Chondrocyte (in vitro differentiated cells): Measurements from ENCODE around the gene NPY4R. TPM values are rescaled to one million over a fixed set of nuclear protein-coding genes. Genes with fewer than 3 reads are reported as not detected.
"Not testable (repeated sequence)": the region's sequence is repeated elsewhere in the genome, so short reads cannot be mapped to it uniquely, and the experiment has no call there.

Experiments
- DNase-seq: peaks from one replicate; pipeline ENCODE4 v3.0.0; 2021; ENCODE audit warnings: mixed read lengths, low spot score
- H3K27ac Mint-ChIP-seq: one replicate; pipeline ENCODE4 v1.8.0; 2021; ENCODE audit warnings: mild to moderate bottlenecking, moderate library complexity, mixed read lengths; ENCODE audit not compliant: unreplicated experiment
- H3K27me3 Mint-ChIP-seq: 2 replicates; pipeline ENCODE4 v1.8.0; 2021; ENCODE audit warnings: low read depth, mixed read lengths
- H3K36me3 Mint-ChIP-seq: 2 replicates; pipeline ENCODE4 v1.8.0; 2021; ENCODE audit warnings: low read depth, mixed read lengths
- H3K4me1 Mint-ChIP-seq: 2 replicates; pipeline ENCODE4 v1.8.0; 2021; ENCODE audit warnings: low read depth, mild to moderate bottlenecking, mixed read lengths
- H3K4me3 Mint-ChIP-seq: one replicate; pipeline ENCODE4 v1.8.0; 2021; ENCODE audit warnings: mild to moderate bottlenecking, moderate library complexity, mixed read lengths; ENCODE audit not compliant: unreplicated experiment
- H3K9me3 Mint-ChIP-seq: 2 replicates; pipeline ENCODE4 v1.8.0; 2021; ENCODE audit warnings: low read depth, mixed read lengths
- long read RNA-seq: library from polyadenylated mRNA; stranded (forward); transcript quantifications from one replicate; pipeline ENCODE4 v2.0.0, GENCODE V29; 2021
- total RNA-seq: library from RNA; stranded (reverse); gene quantifications from 3 replicates; pipeline ENCODE4 v1.2.1, GENCODE V29; 2021
- TF ChIP-seq, protein P1 (sequence below): fragments of 200-600 bp; sonication (generic); IDR thresholded peaks from 2 replicates; pipeline ENCODE4 v1.5.0; 2021; ENCODE audit warnings: antibody characterized with exemption, mild to moderate bottlenecking, moderate library complexity

NPY4R gene, protein sequence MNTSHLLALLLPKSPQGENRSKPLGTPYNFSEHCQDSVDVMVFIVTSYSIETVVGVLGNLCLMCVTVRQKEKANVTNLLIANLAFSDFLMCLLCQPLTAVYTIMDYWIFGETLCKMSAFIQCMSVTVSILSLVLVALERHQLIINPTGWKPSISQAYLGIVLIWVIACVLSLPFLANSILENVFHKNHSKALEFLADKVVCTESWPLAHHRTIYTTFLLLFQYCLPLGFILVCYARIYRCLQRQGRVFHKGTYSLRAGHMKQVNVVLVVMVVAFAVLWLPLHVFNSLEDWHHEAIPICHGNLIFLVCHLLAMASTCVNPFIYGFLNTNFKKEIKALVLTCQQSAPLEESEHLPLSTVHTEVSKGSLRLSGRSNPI
- total RNA-seq, result 0.30 to 0.53 TPM in 2 of 3 replicates, not detected in the other
- long read RNA-seq, result 0 reads

DNA sequence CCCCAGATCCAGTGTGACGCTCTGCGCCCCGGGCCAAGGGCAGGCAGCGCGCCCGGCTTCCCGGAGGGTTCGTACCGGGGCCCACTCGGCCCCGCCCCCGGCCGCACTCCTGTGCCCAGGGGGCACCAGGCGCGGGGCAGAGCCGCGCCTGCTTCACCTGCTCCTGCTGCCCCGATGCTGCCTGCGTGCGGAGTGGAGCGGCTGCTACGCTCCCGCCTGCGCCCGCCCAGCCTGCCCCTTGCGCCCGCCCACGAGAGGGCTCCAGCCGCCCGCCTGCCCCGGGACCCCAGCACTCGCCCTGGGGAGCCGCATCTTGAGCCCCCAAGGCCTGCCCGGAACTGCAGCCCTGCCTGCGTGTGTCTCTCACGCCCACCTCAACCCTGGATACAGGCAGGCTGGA lies at the start of gene NPY4R:
NPY4R (minus strand) TSS at position 194 of the 400 bp plus-strand sequence. CDS start 3,323 bp downstream, outside the sequence.
- not testable (repeated sequence) for H3K27me3 Mint-ChIP-seq, H3K9me3 Mint-ChIP-seq, H3K4me1 Mint-ChIP-seq, H3K4me3 Mint-ChIP-seq, H3K27ac Mint-ChIP-seq, H3K36me3 Mint-ChIP-seq
- peak; percentile 79 for DNase-seq

DNA sequence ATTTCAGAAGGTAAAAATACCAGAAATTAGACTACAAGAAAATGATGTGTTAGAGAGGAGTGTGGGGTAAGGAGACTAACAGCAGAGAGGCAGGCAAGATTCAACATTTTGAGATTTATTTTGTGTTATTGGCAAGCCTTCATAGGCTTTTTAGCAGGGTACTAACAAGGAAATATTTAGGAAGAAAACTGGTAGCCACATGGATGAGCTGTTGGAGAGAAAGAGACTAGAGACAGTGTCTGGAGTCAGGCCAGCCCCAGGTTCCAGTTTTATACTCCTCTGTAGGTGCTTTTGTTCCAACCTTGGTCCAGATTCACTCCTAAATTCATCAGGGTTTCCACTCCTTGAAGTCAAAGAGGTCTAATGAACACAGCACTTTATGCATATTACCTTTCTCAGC lies 49.6 kb upstream of the NPY4R start:
- H3K27ac Mint-ChIP-seq, result no peak overlapping the region
- no peaks in the 10 kb centered on the region for H3K9me3 Mint-ChIP-seq
- peaks cover 10% of the 10 kb centered on the region for H3K4me1 Mint-ChIP-seq
- no peaks in the 10 kb centered on the region for H3K36me3 Mint-ChIP-seq
- no peak overlapping the region for H3K4me3 Mint-ChIP-seq
- TF ChIP-seq, protein P1, sequence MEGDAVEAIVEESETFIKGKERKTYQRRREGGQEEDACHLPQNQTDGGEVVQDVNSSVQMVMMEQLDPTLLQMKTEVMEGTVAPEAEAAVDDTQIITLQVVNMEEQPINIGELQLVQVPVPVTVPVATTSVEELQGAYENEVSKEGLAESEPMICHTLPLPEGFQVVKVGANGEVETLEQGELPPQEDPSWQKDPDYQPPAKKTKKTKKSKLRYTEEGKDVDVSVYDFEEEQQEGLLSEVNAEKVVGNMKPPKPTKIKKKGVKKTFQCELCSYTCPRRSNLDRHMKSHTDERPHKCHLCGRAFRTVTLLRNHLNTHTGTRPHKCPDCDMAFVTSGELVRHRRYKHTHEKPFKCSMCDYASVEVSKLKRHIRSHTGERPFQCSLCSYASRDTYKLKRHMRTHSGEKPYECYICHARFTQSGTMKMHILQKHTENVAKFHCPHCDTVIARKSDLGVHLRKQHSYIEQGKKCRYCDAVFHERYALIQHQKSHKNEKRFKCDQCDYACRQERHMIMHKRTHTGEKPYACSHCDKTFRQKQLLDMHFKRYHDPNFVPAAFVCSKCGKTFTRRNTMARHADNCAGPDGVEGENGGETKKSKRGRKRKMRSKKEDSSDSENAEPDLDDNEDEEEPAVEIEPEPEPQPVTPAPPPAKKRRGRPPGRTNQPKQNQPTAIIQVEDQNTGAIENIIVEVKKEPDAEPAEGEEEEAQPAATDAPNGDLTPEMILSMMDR, result no peak
- no peaks in the 10 kb centered on the region for H3K27me3 Mint-ChIP-seq
- no peak for DNase-seq

DNA sequence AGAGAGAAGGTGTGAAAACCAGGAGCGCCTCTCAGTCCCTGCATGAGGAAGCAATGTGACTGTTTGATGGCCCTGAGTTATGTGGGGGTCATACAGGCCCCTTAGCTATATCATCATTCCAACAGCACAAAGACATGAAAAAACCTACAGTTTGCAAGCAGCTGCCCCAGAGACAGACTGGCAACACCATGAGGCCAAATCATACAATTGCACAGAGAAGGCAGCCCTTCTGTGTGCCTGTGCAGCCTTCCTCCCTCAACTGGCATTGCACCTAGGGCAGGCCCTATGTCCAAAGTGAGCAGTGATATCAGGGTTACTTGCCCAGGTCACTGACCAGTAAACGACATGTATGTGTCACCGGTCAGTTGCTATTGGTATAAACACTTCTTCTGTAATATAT lies 49.1 kb upstream of the NPY4R start:
- peak; percentile 59 for DNase-seq
- H3K27ac Mint-ChIP-seq, result no peak overlapping the region
- no peak overlapping the region for H3K4me3 Mint-ChIP-seq
- TF ChIP-seq, protein P1, result no peak
- H3K4me1 Mint-ChIP-seq, result peaks cover 10% of the 10 kb centered on the region
- no peaks in the 10 kb centered on the region for H3K9me3 Mint-ChIP-seq
- no peaks in the 10 kb centered on the region for H3K36me3 Mint-ChIP-seq
- H3K27me3 Mint-ChIP-seq, result no peaks in the 10 kb centered on the region

GRCh38 chr10:46514431-46514861 lies 48.7 kb upstream of the NPY4R start:
- Mint-ChIP-seq H3K36me3 (no peaks in the 10 kb centered on the region), H3K4me1 (peaks cover 10% of the 10 kb centered on the region), H3K4me3 (no peak overlapping the region), H3K9me3 (no peaks in the 10 kb centered on the region), H3K27me3 (no peaks in the 10 kb centered on the region), H3K27ac (no peak overlapping the region)
- TF ChIP-seq, protein P1, result no peak
- DNase-seq, result peak; percentile 72

GRCh38 chr10:46513333-46513732 lies 47.6 kb upstream of the NPY4R start:
- H3K9me3 Mint-ChIP-seq, H3K27ac Mint-ChIP-seq, H3K36me3 Mint-ChIP-seq, H3K4me3 Mint-ChIP-seq, DNase-seq, H3K27me3 Mint-ChIP-seq, H3K4me1 Mint-ChIP-seq: not testable (repeated sequence)

DNA sequence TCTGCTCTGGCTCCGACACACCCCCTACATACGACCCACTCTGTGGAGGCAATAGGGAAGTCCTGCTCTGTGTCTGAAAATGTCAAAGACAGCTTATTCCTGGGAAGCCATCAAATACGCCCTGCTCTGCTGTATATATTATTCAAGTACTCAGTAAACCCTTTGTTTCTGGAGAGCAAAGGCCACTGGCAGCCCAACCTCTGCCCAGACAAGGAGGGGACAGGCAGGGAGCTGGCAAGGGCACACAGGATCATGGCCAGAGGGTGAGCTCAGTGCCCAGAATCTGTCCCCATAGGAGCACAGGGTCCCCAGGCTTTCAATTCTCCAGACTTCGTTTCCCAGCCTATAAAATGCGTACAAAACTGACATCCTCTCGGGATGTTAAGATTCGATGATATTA lies 47.0 kb upstream of the NPY4R start:
- H3K27me3 Mint-ChIP-seq, DNase-seq, H3K36me3 Mint-ChIP-seq, H3K4me1 Mint-ChIP-seq, H3K27ac Mint-ChIP-seq, H3K9me3 Mint-ChIP-seq, H3K4me3 Mint-ChIP-seq: not testable (repeated sequence)

GRCh38 chr10:46512002-46512401 lies 46.2 kb upstream of the NPY4R start:
- not testable (repeated sequence) for H3K4me1 Mint-ChIP-seq, H3K4me3 Mint-ChIP-seq, H3K27ac Mint-ChIP-seq, H3K36me3 Mint-ChIP-seq, H3K9me3 Mint-ChIP-seq, H3K27me3 Mint-ChIP-seq, DNase-seq

DNA sequence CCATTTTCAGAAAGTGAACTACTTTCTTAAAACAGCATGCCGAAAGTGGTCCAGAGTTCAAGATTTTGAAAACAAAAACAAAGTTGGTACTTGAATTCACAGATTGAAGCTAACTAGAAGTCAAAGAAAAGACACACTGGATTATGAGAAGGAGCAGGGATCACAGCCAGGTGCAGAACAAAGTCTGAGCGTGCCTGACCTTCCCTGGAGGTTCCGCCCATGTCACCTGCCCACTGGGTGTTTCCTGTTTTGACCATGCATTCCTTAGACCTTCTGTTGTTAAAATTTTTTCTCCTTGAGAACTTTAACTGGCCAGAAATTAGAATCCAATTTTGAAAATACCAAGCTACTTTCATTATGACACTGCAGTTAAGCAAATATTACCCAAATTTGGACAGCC lies 34.2 kb upstream of the NPY4R start:
- H3K27ac Mint-ChIP-seq, H3K36me3 Mint-ChIP-seq, H3K9me3 Mint-ChIP-seq, H3K4me1 Mint-ChIP-seq, DNase-seq, H3K4me3 Mint-ChIP-seq, H3K27me3 Mint-ChIP-seq: not testable (repeated sequence)

DNA sequence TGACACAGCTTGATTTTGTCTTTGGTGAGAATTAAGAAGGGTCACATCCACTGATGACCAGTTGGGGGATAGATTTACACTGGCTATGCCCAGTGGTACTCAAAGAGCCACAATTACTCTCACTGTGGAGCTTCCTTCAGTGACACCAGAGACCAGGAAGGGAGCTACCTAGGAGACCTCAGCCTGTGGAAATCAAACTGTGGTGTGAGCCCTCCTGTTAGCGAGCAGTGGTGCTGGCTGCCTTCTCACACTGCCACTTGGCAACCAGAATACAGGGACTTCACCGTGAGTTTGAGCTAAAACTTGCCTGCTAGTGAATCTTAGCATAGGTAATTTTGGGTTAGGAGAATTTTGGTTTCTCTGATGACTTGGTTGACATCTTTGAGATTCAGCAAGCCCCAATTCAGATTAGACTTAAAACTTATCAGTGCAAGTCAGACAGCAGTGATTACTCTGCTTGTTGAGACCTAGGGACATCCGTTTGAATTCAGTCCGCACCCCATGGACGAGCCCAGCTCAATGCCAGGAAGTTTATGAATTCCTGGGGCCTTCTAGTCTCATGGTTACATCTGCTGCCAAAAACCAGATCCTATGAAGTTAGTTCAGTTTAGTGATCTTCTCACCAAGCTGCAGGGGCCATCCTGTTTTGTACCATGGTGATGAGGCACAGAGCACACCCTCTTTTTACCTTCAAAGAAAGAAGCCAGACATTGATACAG lies 33.4 kb upstream of the NPY4R start:
- not testable (repeated sequence) for H3K36me3 Mint-ChIP-seq, H3K27me3 Mint-ChIP-seq, H3K4me3 Mint-ChIP-seq, H3K27ac Mint-ChIP-seq, DNase-seq, H3K4me1 Mint-ChIP-seq, H3K9me3 Mint-ChIP-seq

GRCh38 chr10:46497878-46498277 lies 32.1 kb upstream of the NPY4R start:
- not testable (repeated sequence) for DNase-seq, H3K27ac Mint-ChIP-seq

More at GRCh38 chr10:46497878-46498277, 32.1 kb upstream of the NPY4R start:
- not testable (repeated sequence) for H3K4me3 Mint-ChIP-seq, H3K4me1 Mint-ChIP-seq, H3K27me3 Mint-ChIP-seq, H3K36me3 Mint-ChIP-seq, H3K9me3 Mint-ChIP-seq
